HUES6 (cell line): Measurements from ENCODE around the gene POLN.
"Not testable (repeated sequence)": the region's sequence is repeated elsewhere in the genome, so short reads cannot be mapped to it uniquely, and the experiment has no call there.

Experiments used
- H3K27ac ChIP-seq: 2 replicates; pipeline ENCODE4 v1.7.0; 2013; ENCODE audit warnings: low read depth, mild to moderate bottlenecking, low read length, inconsistent platforms
- H3K27me3 ChIP-seq: 2 replicates; pipeline ENCODE4 v1.6.1; 2013; ENCODE audit warnings: low read length; ENCODE audit not compliant: control insufficient read depth, insufficient read depth
- H3K36me3 ChIP-seq: 2 replicates; pipeline ENCODE4 v1.6.1; 2013; ENCODE audit warnings: low read length; ENCODE audit not compliant: control insufficient read depth, insufficient read depth
- H3K4me1 ChIP-seq: 2 replicates; pipeline ENCODE4 v1.6.1; 2013; ENCODE audit warnings: low read length; ENCODE audit not compliant: control insufficient read depth, insufficient read depth
- H3K4me3 ChIP-seq: 2 replicates; pipeline ENCODE4 v1.5.1; 2013; ENCODE audit warnings: low read depth, low read length
- H3K9ac ChIP-seq: one replicate; pipeline ENCODE4 v1.6.1; 2013; ENCODE audit warnings: mild to moderate bottlenecking, low read length
- H3K9me3 ChIP-seq: 2 replicates; pipeline ENCODE4 v1.6.1; 2013; ENCODE audit warnings: low read depth, low read length; ENCODE audit not compliant: control insufficient read depth, insufficient read depth

Gene POLN

DNA sequence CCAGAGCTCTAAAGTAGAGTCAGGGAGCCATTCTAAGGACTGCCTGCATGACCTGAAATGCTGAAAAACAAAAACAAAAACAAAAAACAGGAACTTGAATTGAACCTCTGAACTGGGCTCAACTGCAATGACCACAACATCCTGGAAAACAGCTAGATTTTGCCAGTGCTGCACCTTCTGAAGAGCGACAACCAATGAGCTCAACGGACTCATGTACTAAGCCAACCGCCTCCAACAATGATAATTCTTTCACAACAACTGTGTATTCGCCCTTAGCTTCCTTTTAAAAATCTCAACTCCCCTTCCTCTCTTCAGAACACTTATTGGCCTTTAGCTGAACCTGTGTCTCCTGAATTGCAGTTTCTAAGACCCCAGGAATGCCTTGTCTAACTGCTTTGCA, 69.8 kb downstream of the POLN start:
- no peaks in the 10 kb centered on the region for H3K36me3 ChIP-seq
- no peak overlapping the region for H3K9ac ChIP-seq
- no peak overlapping the region for H3K4me3 ChIP-seq
- H3K4me1 ChIP-seq: no peaks in the 10 kb centered on the region
- no peaks in the 10 kb centered on the region for H3K9me3 ChIP-seq
- H3K27ac ChIP-seq: no peak overlapping the region
- H3K27me3 ChIP-seq: no peaks in the 10 kb centered on the region

DNA sequence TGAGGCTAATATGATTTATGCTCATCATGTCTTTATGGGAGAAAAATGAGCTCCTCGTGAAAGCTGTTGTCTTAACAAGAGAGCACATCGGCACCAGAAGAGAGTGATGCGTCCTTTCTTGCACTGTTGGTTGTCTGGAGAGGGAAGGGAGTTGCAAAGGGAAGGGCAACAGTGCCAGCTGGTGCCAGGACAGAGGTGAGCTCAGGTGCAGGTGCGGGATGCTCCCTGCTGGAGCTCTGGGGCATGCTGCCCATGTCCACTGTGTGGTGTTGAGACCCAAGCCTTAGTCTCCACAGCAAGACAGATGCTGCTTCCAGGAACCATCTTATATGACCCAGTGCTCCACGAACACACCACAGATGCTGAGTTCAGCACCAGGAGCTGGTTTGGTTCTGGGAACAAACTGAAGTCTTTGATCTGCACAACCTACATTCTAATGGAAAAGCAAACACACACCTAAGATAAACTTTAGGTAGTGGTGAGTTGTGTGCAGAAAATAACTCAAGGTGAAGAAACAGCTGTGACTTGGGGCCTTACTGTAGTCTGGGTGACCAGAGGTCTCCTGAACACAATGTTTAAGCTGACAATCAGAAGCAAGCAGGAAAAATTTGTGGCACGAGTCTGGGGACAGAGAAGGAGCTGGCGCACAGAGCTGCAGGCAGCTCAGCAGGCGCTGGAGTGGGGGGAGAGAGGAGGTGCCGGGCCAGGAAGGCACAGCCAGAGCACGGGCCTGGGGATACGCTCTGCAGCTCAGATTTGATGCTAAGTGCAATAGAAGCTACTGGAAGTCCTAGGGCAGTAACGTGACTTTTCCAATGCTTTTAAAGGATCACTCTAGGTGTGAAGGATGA, 73.2 kb downstream of the POLN start:
- Histone ChIP-seq H3K27ac (no peak overlapping the region), H3K4me3 (no peak overlapping the region), H3K36me3 (no peaks in the 10 kb centered on the region), H3K27me3 (no peaks in the 10 kb centered on the region), H3K9me3 (peaks cover 3% of the 10 kb centered on the region; the same call in 1 of the 2 replicates), H3K9ac (no peak overlapping the region), H3K4me1 (no peaks in the 10 kb centered on the region)

GRCh38 chr4:2166253-2166652, 75.7 kb downstream of the POLN start:
- Histone ChIP-seq H3K9ac (no peak overlapping the region), H3K27me3 (no peaks in the 10 kb centered on the region), H3K9me3 (peaks cover 3% of the 10 kb centered on the region; the same call in 1 of the 2 replicates), H3K27ac (no peak overlapping the region), H3K4me1 (no peaks in the 10 kb centered on the region), H3K4me3 (no peak overlapping the region), H3K36me3 (no peaks in the 10 kb centered on the region)

DNA sequence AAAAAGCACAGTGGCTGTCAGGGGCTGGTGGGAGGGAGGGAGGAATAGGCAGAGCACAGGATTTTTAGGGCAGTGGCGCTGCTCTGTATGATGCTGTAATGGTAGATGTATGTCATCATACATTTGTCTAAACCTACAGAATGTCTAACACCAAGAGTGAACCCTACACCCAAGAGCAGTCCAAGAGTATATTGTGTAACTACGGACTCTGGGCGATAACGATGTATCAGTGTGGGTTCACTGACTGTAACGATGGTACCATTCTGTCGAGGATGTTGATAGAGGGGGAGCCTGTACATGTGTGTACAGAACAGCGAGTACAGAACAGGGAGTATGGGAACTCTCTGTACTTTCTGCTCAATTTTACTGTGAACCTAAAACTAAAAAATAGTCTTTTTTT, 76.5 kb downstream of the POLN start:
- no peaks in the 10 kb centered on the region for H3K4me1 ChIP-seq
- no peaks in the 10 kb centered on the region for H3K27me3 ChIP-seq
- no peak overlapping the region for H3K9ac ChIP-seq
- H3K4me3 ChIP-seq: no peak overlapping the region
- no peaks in the 10 kb centered on the region for H3K36me3 ChIP-seq
- H3K9me3 ChIP-seq: peaks cover 3% of the 10 kb centered on the region; the same call in 1 of the 2 replicates
- H3K27ac ChIP-seq: no peak overlapping the region

- no peaks in the 10 kb centered on the region for H3K27me3 ChIP-seq
- no peaks in the 10 kb centered on the region for H3K4me1 ChIP-seq
- H3K27ac ChIP-seq: no peak overlapping the region
- H3K36me3 ChIP-seq: no peaks in the 10 kb centered on the region
- no peak overlapping the region for H3K4me3 ChIP-seq
- H3K9ac ChIP-seq: no peak overlapping the region
- H3K9me3 ChIP-seq: peaks cover 3% of the 10 kb centered on the region; the same call in 1 of the 2 replicates
These were observed 78.6 kb downstream of the POLN start for GRCh38 chr4:2163311-2163821.

GRCh38 chr4:2161092-2161703, 80.7 kb downstream of the POLN start:
- H3K4me3 ChIP-seq, H3K27me3 ChIP-seq, H3K27ac ChIP-seq, H3K4me1 ChIP-seq, H3K9ac ChIP-seq, H3K36me3 ChIP-seq, H3K9me3 ChIP-seq: not testable (repeated sequence)

- no peak overlapping the region for H3K9ac ChIP-seq
- H3K27me3 ChIP-seq: no peaks in the 10 kb centered on the region
- no peaks in the 10 kb centered on the region for H3K36me3 ChIP-seq
- no peak overlapping the region for H3K4me3 ChIP-seq
- peaks cover 6% of the 10 kb centered on the region; the same call in 1 of the 2 replicates for H3K9me3 ChIP-seq
- no peaks in the 10 kb centered on the region for H3K4me1 ChIP-seq
- H3K27ac ChIP-seq: no peak overlapping the region
These were observed 82.0 kb downstream of the POLN start for GRCh38 chr4:2159931-2160330.

- Histone ChIP-seq H3K4me3 (no peak overlapping the region), H3K36me3 (no peaks in the 10 kb centered on the region), H3K9me3 (peaks cover 8% of the 10 kb centered on the region; the same call in 1 of the 2 replicates), H3K4me1 (no peaks in the 10 kb centered on the region), H3K27ac (no peak overlapping the region), H3K9ac (no peak overlapping the region), H3K27me3 (peaks cover 11% of the 10 kb centered on the region; the same call in 1 of the 2 replicates)
These were observed 86.7 kb downstream of the POLN start for GRCh38 chr4:2155246-2155645.

- no peaks in the 10 kb centered on the region for H3K4me1 ChIP-seq
These were observed 87.6 kb downstream of the POLN start for GRCh38 chr4:2154215-2154740.

GRCh38 chr4:2151544-2151943, 90.4 kb downstream of the POLN start:
- Histone ChIP-seq H3K9me3 (peaks cover 8% of the 10 kb centered on the region; the same call in 1 of the 2 replicates), H3K27me3 (peaks cover 27% of the 10 kb centered on the region), H3K36me3 (no peaks in the 10 kb centered on the region), H3K27ac (no peak overlapping the region), H3K4me1 (no peaks in the 10 kb centered on the region), H3K4me3 (no peak overlapping the region), H3K9ac (no peak overlapping the region)

More at GRCh38 chr4:2154215-2154740, 87.6 kb downstream of the POLN start:
- no peak overlapping the region for H3K4me3 ChIP-seq
- peaks cover 8% of the 10 kb centered on the region; the same call in 1 of the 2 replicates for H3K9me3 ChIP-seq
- H3K27ac ChIP-seq: no peak overlapping the region
- no peak overlapping the region for H3K9ac ChIP-seq
- H3K36me3 ChIP-seq: no peaks in the 10 kb centered on the region
- peaks cover 11% of the 10 kb centered on the region; the same call in 1 of the 2 replicates for H3K27me3 ChIP-seq

GRCh38 chr4:2150076-2150475, 91.8 kb downstream of the POLN start:
- peaks cover 40% of the 10 kb centered on the region for H3K27me3 ChIP-seq
- H3K4me3 ChIP-seq: no peak overlapping the region
- no peaks in the 10 kb centered on the region for H3K4me1 ChIP-seq
- no peaks in the 10 kb centered on the region for H3K36me3 ChIP-seq
- H3K9ac ChIP-seq: no peak overlapping the region
- H3K9me3 ChIP-seq: 0 out of 2 replicates have a peak, but pooled peaks cover 4% of the 10 kb centered on the region
- no peak overlapping the region for H3K27ac ChIP-seq
